GM12801 (cell line): ENCODE measurements around the gene LMOD1.

Experiments
- TF ChIP-seq, protein P1 (sequence below): IDR thresholded peaks from one replicate; pipeline ENCODE4 v1.5.1; 2011; ENCODE audit warnings: control low read depth; ENCODE audit not compliant: insufficient read length; ENCODE audit errors: extremely low read depth

The LMOD1 gene

GRCh38 chr1:201882665-201883132 lies 63.6 kb downstream of the LMOD1 start:
- TF ChIP-seq, protein P1, sequence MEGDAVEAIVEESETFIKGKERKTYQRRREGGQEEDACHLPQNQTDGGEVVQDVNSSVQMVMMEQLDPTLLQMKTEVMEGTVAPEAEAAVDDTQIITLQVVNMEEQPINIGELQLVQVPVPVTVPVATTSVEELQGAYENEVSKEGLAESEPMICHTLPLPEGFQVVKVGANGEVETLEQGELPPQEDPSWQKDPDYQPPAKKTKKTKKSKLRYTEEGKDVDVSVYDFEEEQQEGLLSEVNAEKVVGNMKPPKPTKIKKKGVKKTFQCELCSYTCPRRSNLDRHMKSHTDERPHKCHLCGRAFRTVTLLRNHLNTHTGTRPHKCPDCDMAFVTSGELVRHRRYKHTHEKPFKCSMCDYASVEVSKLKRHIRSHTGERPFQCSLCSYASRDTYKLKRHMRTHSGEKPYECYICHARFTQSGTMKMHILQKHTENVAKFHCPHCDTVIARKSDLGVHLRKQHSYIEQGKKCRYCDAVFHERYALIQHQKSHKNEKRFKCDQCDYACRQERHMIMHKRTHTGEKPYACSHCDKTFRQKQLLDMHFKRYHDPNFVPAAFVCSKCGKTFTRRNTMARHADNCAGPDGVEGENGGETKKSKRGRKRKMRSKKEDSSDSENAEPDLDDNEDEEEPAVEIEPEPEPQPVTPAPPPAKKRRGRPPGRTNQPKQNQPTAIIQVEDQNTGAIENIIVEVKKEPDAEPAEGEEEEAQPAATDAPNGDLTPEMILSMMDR = no peak

DNA sequence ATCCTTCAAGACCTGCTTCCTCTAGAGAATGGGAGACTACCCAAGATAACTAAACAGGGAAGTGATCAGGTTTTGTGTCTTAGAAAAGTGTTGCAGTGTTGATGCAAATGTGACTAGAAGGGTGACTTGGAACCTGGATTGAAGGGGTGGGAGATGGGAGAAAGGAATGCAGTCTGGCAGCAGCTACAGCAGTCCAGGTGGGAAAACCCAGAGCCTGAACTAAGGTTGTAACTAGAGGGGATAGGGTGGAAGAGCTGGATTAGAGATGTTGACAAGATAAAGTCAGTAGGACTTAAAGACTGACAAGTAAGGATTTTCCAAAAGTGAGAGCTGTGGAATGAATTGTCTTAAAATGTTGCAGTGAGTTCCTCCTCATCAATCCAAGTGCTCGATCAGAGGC lies 64.7 kb downstream of the LMOD1 start:
- TF ChIP-seq, protein P1 = no peak

- TF ChIP-seq, protein P1 = no peak
Observed at GRCh38 chr1:201880928-201881571, 65.3 kb downstream of the LMOD1 start.

GRCh38 chr1:201877877-201878401 lies 68.4 kb downstream of the LMOD1 start:
- TF ChIP-seq, protein P1 = no peak

GRCh38 chr1:201876148-201876818 lies 70.1 kb downstream of the LMOD1 start:
- TF ChIP-seq, protein P1 = no peak

- TF ChIP-seq, protein P1 = no peak
Observed at GRCh38 chr1:201874672-201875071, 71.7 kb downstream of the LMOD1 start.

DNA sequence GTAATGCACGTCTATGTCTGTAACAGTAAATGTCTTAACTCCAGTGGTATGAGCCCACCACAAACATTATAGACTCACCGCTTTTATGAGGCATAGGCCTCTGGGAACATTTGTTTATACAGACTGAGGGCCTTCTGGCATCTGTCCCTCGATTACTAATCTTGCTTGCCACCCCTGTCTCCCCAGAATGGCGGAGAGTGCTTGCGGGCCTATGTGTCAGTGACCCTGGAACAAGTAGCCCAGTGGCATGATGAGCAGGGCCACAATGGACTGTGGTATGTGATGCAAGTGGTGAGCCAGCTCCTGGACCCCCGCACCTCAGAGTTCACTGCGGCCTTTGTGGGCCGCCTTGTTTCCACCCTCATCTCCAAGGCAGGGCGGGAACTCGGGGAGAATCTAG lies 76.0 kb downstream of the LMOD1 start:
- TF ChIP-seq, protein P1 = no peak
